KMS-11 (cell line): ENCODE results near the gene DRC1.

Source experiments
- H2AFZ ChIP-seq: fragments of 200-600 bp; sonication (generic); 2 replicates; pipeline ENCODE4 v1.6.1; 2016; ENCODE audit warnings: antibody characterized with exemption, mixed run types, low read depth
- H3K27ac ChIP-seq: fragments of 200-600 bp; sonication (generic); 2 replicates; pipeline ENCODE4 v1.6.1; 2016; ENCODE audit warnings: mild to moderate bottlenecking, mixed run types
- H3K27me3 ChIP-seq: fragments of 200-600 bp; sonication (generic); 2 replicates; pipeline ENCODE4 v1.6.1; 2017; ENCODE audit warnings: mild to moderate bottlenecking, low read depth, mixed run types, moderate library complexity; ENCODE audit not compliant: insufficient read depth
- H3K36me3 ChIP-seq: fragments of 200-600 bp; sonication (generic); 2 replicates; pipeline ENCODE4 v1.6.1; 2017; ENCODE audit warnings: mild to moderate bottlenecking, mixed run types; ENCODE audit not compliant: insufficient read depth
- H3K4me1 ChIP-seq: fragments of 200-600 bp; sonication (generic); 2 replicates; pipeline ENCODE4 v1.6.1; 2016; ENCODE audit warnings: mild to moderate bottlenecking, low read depth, mixed run types; ENCODE audit not compliant: poor library complexity, severe bottlenecking
- H3K4me2 ChIP-seq: fragments of 200-600 bp; sonication (generic); 2 replicates; pipeline ENCODE4 v1.7.0; 2016; ENCODE audit warnings: mild to moderate bottlenecking, mixed run types
- H3K4me3 ChIP-seq: fragments of 200-600 bp; sonication (generic); IDR thresholded peaks from 2 replicates; pipeline ENCODE4 v1.6.1; 2017; ENCODE audit warnings: low read depth, low read length, mixed read lengths; ENCODE audit not compliant: insufficient read depth
- H3K79me2 ChIP-seq: fragments of 200-600 bp; sonication (generic); 2 replicates; pipeline ENCODE4 v1.6.1; 2016; ENCODE audit warnings: low read depth, mixed run types; ENCODE audit not compliant: insufficient read depth
- H3K9ac ChIP-seq: fragments of 200-600 bp; sonication (generic); 2 replicates; pipeline ENCODE4 v1.6.1; 2016; ENCODE audit warnings: mild to moderate bottlenecking, mixed run types
- H4K20me1 ChIP-seq: fragments of 200-600 bp; sonication (generic); 2 replicates; pipeline ENCODE4 v1.6.1; 2016; ENCODE audit warnings: mild to moderate bottlenecking, mixed run types; ENCODE audit not compliant: insufficient read depth
- CTCF ChIP-seq: fragments of 200-600 bp; sonication (generic); conservative IDR thresholded peaks from 2 replicates; pipeline ENCODE4 v1.6.1; 2017; ENCODE audit warnings: low read depth, mild to moderate bottlenecking, antibody characterized with exemption, low read length, moderate library complexity, mixed read lengths

DRC1 gene

GRCh38 chr2:26459991-26460612 is 58.4 kb downstream of the DRC1 start:
- no peak for TF ChIP-seq CTCF
- Histone ChIP-seq H3K36me3 (no peaks in the 10 kb centered on the region), H3K27ac (no peak overlapping the region), H3K79me2 (no peaks in the 10 kb centered on the region), H3K4me2 (no peak overlapping the region), H3K4me1 (no peaks in the 10 kb centered on the region), H3K9ac (no peak overlapping the region), H3K27me3 (no peaks in the 10 kb centered on the region), H2AFZ (no peak overlapping the region), H3K4me3 (no peak overlapping the region), H4K20me1 (no peaks in the 10 kb centered on the region)

DNA sequence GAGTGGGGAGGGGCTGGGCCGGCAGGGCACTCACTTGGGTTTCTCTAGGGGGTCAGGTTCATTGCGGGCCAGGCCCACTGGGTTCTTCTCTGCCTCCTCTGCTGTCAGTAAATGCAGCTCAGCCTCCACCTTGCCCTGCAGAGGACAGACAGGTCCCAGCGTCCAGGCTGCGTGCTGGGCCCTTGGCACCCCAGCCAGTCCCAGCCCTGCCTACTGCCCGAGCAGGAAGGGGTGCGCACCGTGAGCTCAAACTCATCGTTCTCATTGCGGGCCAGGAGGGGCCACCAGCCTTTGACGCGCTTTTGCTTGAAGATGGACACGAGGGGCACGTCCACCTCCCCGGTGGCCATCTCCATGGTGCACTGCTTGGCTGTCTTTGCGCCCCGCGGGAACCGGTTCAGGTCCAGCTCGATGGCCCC is 58.9 kb downstream of the DRC1 start:
- TF ChIP-seq CTCF: no peak
- no peak overlapping the region for H3K27ac ChIP-seq
- H3K4me3 ChIP-seq: no peak overlapping the region
- no peak overlapping the region for H2AFZ ChIP-seq
- no peaks in the 10 kb centered on the region for H3K27me3 ChIP-seq
- no peak overlapping the region for H3K4me2 ChIP-seq
- H3K36me3 ChIP-seq: no peaks in the 10 kb centered on the region
- H3K9ac ChIP-seq: no peak overlapping the region
- no peaks in the 10 kb centered on the region for H3K4me1 ChIP-seq
- no peaks in the 10 kb centered on the region for H4K20me1 ChIP-seq
- H3K79me2 ChIP-seq: no peaks in the 10 kb centered on the region

GRCh38 chr2:26461601-26462023 is 59.9 kb downstream of the DRC1 start:
- no peak overlapping the region for H2AFZ ChIP-seq
- no peak overlapping the region for H3K4me3 ChIP-seq
- H3K79me2 ChIP-seq: no peaks in the 10 kb centered on the region
- H3K4me1 ChIP-seq: no peaks in the 10 kb centered on the region
- H3K9ac ChIP-seq: no peak overlapping the region
- H3K27me3 ChIP-seq: no peaks in the 10 kb centered on the region
- no peak overlapping the region for H3K27ac ChIP-seq
- H3K36me3 ChIP-seq: no peaks in the 10 kb centered on the region
- H3K4me2 ChIP-seq: no peak overlapping the region
- TF ChIP-seq CTCF: no peak
- no peaks in the 10 kb centered on the region for H4K20me1 ChIP-seq

- Histone ChIP-seq H3K36me3 (no peaks in the 10 kb centered on the region), H4K20me1 (no peaks in the 10 kb centered on the region), H3K4me2 (no peak overlapping the region), H3K79me2 (no peaks in the 10 kb centered on the region), H3K4me1 (no peaks in the 10 kb centered on the region), H2AFZ (no peak overlapping the region), H3K27ac (no peak overlapping the region), H3K27me3 (no peaks in the 10 kb centered on the region), H3K4me3 (no peak overlapping the region), H3K9ac (no peak overlapping the region)
- TF ChIP-seq CTCF: no peak
Measured at GRCh38 chr2:26462100-26462499, 60.4 kb downstream of the DRC1 start.
